ENCODE results near the gene MAP3K13. TPM values are rescaled to one million over a fixed set of nuclear protein-coding genes. Genes with fewer than 3 reads are reported as not detected.

MAP3K13 gene
- total RNA-seq, 1 donor from 2014 or later = 40.3 TPM

DNA sequence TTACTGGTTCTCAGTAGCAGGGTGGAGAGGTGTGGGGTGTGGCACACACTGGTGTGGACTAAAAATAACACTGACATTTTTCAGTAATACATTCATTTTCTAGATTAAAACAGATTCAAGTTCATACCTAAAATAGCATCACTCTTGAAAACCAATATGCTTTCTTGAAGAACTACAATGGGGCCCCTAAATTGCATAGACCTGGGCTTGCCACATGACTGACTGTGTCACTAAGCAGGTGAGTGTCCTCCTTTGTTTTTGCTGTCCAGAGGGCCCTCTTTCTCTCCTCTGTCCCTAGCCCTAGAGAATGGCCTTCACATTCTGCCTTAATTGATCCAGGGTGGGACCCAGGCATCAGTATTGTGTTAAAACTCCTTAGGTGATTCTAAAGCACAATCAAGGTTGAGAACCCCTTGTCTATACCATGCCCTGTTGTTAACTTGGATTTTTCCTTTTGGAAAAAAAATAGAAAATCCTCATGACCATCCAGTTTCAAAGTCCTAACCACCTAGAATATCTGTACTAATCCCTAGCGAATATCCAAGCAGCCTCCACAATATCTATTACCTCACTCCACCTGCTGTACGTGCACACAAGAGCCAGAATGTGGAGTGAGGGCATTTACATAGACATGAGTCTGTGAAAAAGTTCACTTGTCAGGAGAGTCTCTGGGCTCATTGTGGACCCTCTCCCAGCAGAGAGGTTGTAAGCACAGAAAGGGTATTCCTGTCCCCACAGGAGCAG lies 154.6 kb downstream of the MAP3K13 start:
- TF ChIP-seq, protein P1, sequence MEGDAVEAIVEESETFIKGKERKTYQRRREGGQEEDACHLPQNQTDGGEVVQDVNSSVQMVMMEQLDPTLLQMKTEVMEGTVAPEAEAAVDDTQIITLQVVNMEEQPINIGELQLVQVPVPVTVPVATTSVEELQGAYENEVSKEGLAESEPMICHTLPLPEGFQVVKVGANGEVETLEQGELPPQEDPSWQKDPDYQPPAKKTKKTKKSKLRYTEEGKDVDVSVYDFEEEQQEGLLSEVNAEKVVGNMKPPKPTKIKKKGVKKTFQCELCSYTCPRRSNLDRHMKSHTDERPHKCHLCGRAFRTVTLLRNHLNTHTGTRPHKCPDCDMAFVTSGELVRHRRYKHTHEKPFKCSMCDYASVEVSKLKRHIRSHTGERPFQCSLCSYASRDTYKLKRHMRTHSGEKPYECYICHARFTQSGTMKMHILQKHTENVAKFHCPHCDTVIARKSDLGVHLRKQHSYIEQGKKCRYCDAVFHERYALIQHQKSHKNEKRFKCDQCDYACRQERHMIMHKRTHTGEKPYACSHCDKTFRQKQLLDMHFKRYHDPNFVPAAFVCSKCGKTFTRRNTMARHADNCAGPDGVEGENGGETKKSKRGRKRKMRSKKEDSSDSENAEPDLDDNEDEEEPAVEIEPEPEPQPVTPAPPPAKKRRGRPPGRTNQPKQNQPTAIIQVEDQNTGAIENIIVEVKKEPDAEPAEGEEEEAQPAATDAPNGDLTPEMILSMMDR (IDR thresholded peaks at IDR 0.05; ENCODE audit: unreplicated experiment) = no peak
- H3K9me3 Mint-ChIP-seq = no peaks in the 10 kb centered on the region

DNA sequence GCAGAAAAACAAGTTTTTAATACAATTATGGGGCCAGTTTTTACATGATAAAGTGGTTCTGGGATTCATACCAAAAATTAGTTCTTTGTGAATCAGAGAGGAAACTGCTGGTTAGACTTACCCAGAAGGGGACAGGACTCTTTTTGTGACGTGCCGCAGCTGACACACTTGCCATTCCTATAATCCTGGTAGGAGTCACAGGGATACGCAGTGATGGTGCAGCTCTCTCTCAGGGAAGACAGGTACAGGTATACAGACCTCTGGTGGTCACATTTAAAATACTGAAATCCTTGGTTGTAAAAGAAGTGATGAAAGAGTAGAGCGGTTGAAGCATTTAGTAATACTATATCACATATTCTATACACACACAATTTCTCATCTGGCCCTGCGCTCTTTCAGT lies 156.1 kb downstream of the MAP3K13 start:
- Mint-ChIP-seq H3K4me1 (no peaks in the 10 kb centered on the region), H3K27ac (no peak overlapping the region), H3K9me3 (no peaks in the 10 kb centered on the region), H3K36me3 (no peaks in the 10 kb centered on the region), H3K4me3 (no peak overlapping the region), H3K27me3 (ENCODE audit: low read depth) (peaks cover 65% of the 10 kb centered on the region)
- TF ChIP-seq, protein P1 (IDR thresholded peaks at IDR 0.05; ENCODE audit: unreplicated experiment) = no peak
- no peak for DNase-seq (ENCODE audit: low spot score in 2 of 2, unreplicated experiment in 2 of 2)

More for the DNA sequence above, 154.6 kb downstream of the MAP3K13 start:
- Mint-ChIP-seq H3K27me3 (ENCODE audit: low read depth) (peaks cover 72% of the 10 kb centered on the region), H3K36me3 (no peaks in the 10 kb centered on the region), H3K4me3 (no peak overlapping the region), H3K4me1 (no peaks in the 10 kb centered on the region), H3K27ac (no peak overlapping the region)
- DNase-seq (ENCODE audit: low spot score in 2 of 2, unreplicated experiment in 2 of 2) = no peak

DNA sequence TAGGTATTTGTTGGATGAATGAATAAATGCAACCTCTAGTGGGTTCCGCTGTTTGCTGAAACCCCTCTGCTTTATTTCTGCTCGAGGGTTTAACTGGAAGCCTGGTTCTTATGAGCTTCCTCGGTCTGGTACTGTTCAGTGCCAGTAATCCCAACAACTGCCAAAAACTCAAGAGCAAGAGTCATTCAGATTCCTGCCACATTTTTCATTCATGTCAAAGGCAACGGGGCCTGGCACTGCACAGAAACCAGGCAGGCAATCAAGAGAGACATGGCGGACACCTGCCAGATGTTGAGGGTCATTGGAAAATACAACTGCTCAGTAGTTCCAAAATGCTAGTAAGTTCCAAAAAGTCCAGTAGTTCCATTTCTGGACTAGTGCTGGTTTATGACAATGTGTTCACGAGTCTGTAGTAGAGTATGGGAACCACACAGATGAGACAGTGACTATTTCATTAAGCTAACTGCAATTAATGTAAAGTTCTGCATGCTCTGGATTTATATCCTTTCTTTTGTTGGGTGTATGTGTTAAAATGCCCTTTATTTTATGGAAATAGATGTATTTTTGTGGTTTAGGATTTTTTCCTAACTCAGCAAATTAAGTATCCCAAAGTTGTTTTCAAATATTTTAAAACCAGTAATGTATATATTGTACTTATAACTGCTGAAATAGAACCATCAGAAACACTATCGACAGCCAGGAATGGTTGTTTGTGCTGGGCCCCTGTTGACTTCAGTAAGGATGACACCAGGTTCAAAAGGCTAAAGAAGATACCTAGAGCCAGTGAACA lies 158.6 kb downstream of the MAP3K13 start:
- Mint-ChIP-seq H3K4me3 (no peak overlapping the region), H3K36me3 (no peaks in the 10 kb centered on the region), H3K27me3 (ENCODE audit: low read depth) (peaks cover 62% of the 10 kb centered on the region), H3K4me1 (no peaks in the 10 kb centered on the region), H3K9me3 (no peaks in the 10 kb centered on the region), H3K27ac (no peak overlapping the region)
- TF ChIP-seq, protein P1 (IDR thresholded peaks at IDR 0.05; ENCODE audit: unreplicated experiment) = no peak
- no peak for DNase-seq (ENCODE audit: low spot score in 2 of 2, unreplicated experiment in 2 of 2)

DNA sequence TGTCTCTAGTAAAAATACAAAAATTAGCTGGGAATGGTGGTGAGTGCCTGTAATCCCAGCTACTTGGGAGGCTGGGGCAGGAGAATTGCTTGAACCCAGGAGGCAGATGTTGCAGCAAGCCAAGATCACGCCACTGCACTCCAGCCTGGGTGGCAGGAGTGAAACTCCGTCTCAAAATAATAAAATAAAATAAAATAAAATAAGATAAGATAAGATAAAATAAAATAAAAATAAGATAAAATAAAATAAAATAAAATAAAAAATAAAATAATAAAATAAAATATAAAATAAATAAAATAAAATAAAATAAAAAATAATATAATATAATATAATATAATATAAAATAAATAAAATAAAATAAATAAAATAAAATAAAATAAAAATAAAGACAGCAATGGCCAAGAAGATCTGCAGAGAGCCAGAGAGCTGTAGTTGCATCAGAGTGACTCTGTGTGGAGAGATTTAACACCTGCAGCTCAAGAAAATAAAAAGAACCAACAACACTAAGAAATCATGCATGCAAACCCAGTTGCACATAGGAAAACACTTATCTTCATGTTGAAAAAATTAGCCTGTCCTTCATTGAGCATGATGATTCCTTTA lies 163.5 kb downstream of the MAP3K13 start:
- H3K36me3 Mint-ChIP-seq = no peaks in the 10 kb centered on the region

DNA sequence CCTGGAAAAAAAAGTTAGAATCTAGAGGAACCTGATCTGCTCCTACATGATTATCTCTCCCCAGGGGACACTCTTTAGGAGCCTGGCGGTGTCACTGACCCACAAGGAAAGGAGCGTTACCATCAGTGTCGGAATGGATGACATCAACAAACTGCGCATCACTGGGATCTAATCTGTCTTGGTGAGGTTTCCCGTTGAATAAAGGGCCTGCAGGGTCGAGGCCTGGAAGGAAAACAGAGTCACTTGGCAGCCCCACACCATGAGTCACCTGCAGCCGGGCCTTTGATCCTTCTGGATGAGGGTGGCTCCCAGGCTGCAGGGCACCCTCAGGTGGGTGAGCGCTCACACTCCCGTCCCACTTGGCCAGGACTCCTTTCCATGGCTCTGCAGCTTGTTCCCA lies 164.4 kb downstream of the MAP3K13 start:
- H3K36me3 Mint-ChIP-seq = no peaks in the 10 kb centered on the region
- no peaks in the 10 kb centered on the region for H3K9me3 Mint-ChIP-seq
- no peak for DNase-seq (ENCODE audit: low spot score in 2 of 2, unreplicated experiment in 2 of 2)
- H3K27ac Mint-ChIP-seq = no peak overlapping the region
- peaks cover 30% of the 10 kb centered on the region for H3K27me3 Mint-ChIP-seq (ENCODE audit: low read depth)
- TF ChIP-seq, protein P1 (IDR thresholded peaks at IDR 0.05; ENCODE audit: unreplicated experiment) = no peak
- H3K4me3 Mint-ChIP-seq = no peak overlapping the region
- no peaks in the 10 kb centered on the region for H3K4me1 Mint-ChIP-seq

More for the DNA sequence above, 163.5 kb downstream of the MAP3K13 start:
- Mint-ChIP-seq H3K4me1 (no peaks in the 10 kb centered on the region), H3K9me3 (no peaks in the 10 kb centered on the region), H3K27me3 (ENCODE audit: low read depth) (peaks cover 39% of the 10 kb centered on the region), H3K4me3 (no peak overlapping the region), H3K27ac (no peak overlapping the region)
- TF ChIP-seq, protein P1 (IDR thresholded peaks at IDR 0.05; ENCODE audit: unreplicated experiment) = no peak
- DNase-seq (ENCODE audit: low spot score in 2 of 2, unreplicated experiment in 2 of 2) = no peak
